ENCODE measurements around the gene LOC101059915.

DNA sequence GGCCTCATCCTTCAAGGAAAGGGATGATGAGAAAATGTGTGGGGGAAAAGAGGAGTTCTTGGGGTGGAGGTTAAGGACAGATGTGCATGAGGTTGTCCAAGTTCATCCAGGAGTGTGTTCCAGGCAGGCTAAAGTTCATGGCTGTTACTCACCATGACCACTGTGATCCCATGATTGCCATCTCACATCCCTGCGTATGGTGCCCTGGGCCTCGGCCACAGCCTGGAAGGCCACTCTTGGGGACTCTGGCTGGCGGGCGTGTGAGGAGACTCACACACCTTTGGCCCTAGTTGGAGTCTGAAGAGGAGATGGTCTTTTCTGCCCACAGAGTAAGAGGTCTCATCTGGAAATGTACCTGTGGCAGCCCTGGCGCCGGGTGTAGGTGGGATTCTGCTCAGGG is 7.4 kb upstream of the LOC101059915 start:
- TF ChIP-seq OSR1 (CRISPR knock-in tag; IDR thresholded peaks at IDR 0.05) (no peak), ZFP3 (CRISPR knock-in tag; IDR thresholded peaks at IDR 0.05) (no peak), BACH2 (CRISPR knock-in tag; IDR thresholded peaks at IDR 0.05; ENCODE audit: borderline replicate concordance) (no peak), SNAI2 (CRISPR knock-in tag; IDR thresholded peaks at IDR 0.05) (no peak), ZFP30 (CRISPR knock-in tag; IDR thresholded peaks at IDR 0.05) (no peak), ZNF8 (CRISPR knock-in tag; IDR thresholded peaks at IDR 0.05) (no peak), CSDC2 (CRISPR knock-in tag; IDR thresholded peaks at IDR 0.05) (no peak)
- TF ChIP-seq, protein P1, sequence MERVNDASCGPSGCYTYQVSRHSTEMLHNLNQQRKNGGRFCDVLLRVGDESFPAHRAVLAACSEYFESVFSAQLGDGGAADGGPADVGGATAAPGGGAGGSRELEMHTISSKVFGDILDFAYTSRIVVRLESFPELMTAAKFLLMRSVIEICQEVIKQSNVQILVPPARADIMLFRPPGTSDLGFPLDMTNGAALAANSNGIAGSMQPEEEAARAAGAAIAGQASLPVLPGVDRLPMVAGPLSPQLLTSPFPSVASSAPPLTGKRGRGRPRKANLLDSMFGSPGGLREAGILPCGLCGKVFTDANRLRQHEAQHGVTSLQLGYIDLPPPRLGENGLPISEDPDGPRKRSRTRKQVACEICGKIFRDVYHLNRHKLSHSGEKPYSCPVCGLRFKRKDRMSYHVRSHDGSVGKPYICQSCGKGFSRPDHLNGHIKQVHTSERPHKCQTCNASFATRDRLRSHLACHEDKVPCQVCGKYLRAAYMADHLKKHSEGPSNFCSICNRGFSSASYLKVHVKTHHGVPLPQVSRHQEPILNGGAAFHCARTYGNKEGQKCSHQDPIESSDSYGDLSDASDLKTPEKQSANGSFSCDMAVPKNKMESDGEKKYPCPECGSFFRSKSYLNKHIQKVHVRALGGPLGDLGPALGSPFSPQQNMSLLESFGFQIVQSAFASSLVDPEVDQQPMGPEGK (CRISPR knock-in tag; IDR thresholded peaks at IDR 0.05; ENCODE audit: borderline replicate concordance): no peak
- TF ChIP-seq, protein P2, sequence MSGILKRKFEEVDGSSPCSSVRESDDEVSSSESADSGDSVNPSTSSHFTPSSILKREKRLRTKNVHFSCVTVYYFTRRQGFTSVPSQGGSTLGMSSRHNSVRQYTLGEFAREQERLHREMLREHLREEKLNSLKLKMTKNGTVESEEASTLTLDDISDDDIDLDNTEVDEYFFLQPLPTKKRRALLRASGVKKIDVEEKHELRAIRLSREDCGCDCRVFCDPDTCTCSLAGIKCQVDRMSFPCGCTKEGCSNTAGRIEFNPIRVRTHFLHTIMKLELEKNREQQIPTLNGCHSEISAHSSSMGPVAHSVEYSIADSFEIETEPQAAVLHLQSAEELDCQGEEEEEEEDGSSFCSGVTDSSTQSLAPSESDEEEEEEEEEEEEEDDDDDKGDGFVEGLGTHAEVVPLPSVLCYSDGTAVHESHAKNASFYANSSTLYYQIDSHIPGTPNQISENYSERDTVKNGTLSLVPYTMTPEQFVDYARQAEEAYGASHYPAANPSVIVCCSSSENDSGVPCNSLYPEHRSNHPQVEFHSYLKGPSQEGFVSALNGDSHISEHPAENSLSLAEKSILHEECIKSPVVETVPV (CRISPR knock-in tag; IDR thresholded peaks at IDR 0.05): no peak
- TF ChIP-seq, protein P3, sequence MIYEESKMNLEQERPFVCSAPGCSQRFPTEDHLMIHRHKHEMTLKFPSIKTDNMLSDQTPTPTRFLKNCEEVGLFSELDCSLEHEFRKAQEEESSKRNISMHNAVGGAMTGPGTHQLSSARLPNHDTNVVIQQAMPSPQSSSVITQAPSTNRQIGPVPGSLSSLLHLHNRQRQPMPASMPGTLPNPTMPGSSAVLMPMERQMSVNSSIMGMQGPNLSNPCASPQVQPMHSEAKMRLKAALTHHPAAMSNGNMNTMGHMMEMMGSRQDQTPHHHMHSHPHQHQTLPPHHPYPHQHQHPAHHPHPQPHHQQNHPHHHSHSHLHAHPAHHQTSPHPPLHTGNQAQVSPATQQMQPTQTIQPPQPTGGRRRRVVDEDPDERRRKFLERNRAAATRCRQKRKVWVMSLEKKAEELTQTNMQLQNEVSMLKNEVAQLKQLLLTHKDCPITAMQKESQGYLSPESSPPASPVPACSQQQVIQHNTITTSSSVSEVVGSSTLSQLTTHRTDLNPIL (CRISPR knock-in tag; IDR thresholded peaks at IDR 0.05; ENCODE audit: low read depth): no peak

Data from SK-N-SH treated with all-trans-retinoic acid at 6 μM for 48 hours (cell line).